ENCODE data around the gene ENOPH1.

DNA sequence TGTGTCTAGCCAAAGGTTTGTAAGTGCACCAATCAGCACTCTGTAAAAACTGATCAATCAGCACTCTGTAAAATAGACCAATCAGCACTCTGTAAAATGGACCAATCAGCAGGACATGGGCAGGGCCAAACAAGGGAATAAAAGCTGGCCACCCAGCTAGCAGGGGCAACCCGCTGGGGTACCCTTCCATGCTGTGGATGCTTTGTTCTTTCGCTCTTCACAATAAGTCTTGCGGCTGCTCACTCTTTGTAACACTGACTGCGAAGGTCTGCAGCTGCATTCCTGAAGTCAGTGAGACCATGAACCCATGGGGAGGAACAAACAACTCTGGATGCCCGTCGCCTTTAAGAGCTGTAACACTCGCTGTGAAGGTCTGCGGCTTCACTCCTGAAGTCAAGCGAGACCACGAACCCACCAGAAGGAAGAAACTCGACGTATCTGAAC is 14.4 kb upstream of the ENOPH1 start:
- no peak for TF ChIP-seq GATA2 (IDR thresholded peaks at IDR 0.05; ENCODE audit: low read depth, low read length)
- no peak for TF ChIP-seq GATA3 (IDR thresholded peaks at IDR 0.05; ENCODE audit: low read depth, low read length)

Data from SH-SY5Y (cell line).